ENCODE data around the gene ABCA7.

ABCA7 gene, protein sequence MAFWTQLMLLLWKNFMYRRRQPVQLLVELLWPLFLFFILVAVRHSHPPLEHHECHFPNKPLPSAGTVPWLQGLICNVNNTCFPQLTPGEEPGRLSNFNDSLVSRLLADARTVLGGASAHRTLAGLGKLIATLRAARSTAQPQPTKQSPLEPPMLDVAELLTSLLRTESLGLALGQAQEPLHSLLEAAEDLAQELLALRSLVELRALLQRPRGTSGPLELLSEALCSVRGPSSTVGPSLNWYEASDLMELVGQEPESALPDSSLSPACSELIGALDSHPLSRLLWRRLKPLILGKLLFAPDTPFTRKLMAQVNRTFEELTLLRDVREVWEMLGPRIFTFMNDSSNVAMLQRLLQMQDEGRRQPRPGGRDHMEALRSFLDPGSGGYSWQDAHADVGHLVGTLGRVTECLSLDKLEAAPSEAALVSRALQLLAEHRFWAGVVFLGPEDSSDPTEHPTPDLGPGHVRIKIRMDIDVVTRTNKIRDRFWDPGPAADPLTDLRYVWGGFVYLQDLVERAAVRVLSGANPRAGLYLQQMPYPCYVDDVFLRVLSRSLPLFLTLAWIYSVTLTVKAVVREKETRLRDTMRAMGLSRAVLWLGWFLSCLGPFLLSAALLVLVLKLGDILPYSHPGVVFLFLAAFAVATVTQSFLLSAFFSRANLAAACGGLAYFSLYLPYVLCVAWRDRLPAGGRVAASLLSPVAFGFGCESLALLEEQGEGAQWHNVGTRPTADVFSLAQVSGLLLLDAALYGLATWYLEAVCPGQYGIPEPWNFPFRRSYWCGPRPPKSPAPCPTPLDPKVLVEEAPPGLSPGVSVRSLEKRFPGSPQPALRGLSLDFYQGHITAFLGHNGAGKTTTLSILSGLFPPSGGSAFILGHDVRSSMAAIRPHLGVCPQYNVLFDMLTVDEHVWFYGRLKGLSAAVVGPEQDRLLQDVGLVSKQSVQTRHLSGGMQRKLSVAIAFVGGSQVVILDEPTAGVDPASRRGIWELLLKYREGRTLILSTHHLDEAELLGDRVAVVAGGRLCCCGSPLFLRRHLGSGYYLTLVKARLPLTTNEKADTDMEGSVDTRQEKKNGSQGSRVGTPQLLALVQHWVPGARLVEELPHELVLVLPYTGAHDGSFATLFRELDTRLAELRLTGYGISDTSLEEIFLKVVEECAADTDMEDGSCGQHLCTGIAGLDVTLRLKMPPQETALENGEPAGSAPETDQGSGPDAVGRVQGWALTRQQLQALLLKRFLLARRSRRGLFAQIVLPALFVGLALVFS (N-terminal part only)

DNA sequence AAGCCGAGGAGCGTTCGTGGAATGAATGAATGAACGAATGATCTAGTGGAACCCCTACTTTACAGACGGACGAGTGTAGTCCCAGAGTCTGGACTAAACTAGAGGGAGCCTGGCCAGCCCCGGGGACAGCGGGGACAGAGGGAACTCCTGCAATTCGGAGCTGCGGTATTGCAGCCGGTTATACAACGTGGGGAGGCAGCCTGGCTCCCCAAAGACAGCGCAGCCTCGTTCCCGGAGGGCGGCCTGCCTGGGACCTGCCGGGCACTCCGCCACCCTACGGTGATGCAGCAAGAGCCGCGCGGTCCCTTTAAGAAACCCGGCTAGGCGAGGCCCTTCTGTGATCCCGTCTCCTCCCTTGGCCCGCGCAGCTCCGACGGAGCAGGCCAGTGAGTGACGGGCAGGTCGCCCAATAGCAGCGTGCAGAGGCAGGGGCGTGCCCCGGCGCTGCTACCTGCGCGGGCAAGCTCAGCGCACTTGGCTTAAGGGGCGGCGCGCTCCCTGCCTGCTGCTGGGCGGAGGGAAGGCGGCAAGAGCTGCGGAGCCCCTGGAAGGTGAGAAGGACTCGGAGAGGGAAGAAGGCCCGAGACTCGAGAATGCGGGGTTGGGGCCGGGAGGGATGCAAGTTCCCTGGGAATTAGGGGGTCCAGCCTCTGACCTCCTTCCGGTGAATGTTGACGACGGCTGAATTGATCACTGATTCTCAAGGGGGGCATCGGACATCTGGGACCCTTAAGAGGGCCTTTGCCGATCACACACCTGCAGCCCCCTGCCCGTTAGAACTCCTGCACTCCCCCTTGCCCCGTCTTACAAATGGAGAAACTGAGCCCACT is at the start of gene ABCA7:
Gene ABCA7 (plus strand): TSS at position 462 of the 830 bp plus-strand sequence. CDS start 1,255 bp downstream, outside the sequence.
- DNase-seq = peak; percentile 74

DNA sequence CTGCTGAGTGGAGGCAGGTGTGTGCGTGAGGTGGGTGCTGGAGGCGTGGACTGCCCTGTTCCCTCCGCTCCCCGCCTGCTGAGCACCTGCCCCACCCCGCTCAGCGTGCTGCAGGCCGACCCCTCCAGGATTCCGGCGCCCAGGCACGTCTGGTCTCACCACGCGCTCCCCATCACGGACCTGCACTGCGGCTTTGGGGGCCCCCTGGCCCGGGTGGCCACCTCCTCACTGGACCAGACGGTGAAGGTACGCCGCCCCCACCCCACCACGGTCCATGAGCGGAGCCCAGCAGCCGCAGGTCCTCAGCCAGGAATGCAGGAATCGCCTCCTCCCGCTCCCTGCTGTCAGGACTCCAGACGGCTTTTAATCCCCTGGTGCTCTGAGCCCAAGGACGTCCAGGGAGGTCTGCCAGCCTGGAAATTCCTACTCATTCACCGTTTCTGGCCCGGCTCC is 49.8 kb upstream of the ABCA7 start:
- DNase-seq = no peak

DNA sequence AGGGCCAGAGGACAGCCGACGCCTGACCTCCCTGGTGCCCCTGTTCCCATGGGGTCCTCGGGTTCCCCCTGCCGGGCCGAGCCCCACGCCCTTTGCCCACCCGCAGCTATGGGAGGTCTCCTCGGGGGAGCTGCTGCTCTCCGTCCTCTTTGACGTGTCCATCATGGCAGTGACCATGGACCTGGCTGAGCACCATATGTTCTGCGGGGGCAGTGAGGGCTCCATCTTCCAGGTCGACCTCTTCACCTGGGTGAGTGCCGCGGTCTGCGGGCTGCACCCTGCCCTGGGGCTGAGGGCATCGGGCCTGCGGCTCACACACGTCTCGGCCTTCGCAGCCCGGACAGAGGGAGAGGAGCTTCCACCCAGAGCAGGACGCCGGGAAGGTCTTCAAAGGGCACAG is 49.2 kb upstream of the ABCA7 start:
- DNase-seq = no peak

DNA sequence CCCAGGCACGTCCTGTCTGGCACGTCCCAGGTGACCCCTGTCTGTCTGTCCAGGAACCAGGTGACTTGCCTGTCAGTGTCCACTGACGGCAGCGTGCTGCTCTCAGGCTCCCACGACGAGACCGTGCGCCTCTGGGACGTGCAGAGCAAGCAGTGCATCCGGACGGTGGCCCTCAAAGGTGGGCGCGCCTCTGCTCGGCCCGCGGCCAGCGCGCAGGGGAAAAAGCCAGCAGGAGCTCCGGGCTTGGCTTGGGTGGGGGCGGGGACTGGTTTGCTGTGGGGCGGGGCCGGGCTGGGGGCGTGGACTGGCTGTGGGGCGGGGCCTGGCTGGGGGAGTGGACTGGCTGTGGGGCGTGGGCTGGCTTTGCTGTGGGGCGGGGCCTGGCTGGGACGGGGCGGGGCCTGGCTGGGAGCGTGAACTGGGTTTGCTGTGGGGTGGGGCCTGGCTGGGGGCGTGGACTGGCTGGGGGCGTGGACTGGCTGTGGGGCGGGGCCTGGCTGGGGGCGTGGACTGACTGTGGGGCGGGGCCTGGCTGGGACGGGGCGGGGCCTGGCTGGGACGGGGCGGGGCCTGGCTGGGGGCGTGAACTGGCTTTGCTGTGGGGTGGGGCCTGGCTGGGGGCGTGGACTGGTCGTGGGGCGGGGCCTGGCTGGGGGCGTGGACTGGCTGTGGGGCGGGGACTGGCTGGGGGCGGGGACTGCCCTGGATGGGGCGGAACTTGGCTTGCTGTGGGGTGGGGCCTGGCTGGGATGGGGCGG is 48.6 kb upstream of the ABCA7 start:
- DNase-seq = no peak

DNA sequence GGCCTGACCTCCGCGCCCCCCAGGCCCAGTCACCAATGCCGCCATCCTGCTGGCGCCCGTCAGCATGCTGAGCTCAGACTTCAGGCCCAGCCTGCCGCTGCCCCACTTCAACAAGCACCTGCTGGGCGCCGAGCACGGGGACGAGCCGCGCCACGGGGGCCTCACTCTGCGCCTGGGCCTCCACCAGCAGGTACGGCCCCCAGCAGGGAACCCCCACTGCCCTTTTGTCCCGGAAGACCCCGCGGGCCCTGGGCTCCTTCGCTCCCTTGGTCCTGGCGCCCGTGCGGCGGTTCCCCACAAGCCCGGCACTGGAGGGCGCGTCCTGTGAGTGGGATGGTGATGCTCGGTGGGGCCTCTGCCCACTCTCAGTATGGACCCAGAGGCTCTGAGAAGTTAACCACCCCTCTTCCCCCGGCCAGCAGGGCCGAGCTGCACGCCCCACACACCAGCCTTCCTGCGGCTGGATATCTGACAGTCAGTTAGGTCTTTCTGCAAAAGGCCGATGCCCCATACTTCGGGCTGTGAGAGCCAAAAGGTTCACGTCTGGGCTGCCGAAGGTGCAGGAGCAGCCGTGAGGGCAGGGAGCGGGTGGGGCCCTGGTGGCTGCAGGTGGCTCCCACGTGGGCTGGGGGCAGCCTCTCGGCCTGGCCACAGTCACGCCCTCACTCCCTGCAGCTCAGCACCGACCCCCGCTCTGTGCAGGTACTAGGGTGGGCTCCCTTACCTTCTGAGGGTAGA is 47.8 kb upstream of the ABCA7 start:
- no peak for DNase-seq

DNA sequence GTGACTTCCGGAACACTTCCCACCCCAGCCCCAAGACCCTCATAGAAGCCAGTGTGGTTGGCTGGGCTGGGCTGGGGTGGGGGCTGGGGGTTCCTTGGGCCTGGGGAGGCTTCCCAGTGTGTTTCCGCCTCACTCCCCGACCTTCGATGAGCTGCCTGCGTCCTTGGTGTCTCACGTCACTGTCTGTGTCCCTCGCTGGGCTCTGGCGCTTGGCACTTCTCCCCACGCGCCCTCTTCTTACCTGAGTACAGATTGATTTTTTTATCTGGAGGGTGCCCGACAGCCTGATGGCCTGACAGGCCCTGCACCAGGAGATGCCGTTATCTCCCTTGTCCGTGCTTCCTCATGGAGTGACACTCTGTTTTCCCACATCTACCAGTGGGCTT is 47.2 kb upstream of the ABCA7 start:
- DNase-seq = no peak

DNA sequence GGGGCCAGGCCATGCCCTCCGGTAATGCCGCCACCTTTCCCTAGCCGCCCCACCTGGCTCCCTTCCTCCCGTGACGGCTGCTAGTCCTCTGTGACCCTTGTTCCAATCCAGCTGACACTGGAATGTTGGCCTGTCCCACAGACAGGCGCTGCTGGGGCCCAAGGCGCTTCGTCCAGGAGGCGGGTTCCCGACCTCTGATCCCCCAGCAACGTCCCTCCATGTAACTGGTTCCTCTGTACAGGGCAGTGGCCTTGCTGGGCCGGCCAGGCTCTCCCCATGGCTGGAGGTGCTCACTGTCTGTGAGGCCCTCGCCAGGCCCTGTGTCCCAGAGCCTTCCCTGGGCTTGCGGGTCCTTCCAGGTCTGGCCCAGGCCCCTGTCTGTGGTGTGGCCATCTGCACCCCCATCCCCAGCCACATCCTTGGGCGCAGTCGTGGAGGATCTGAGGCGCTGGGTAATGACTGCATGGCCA is 46.5 kb upstream of the ABCA7 start:
- DNase-seq = no peak

DNA sequence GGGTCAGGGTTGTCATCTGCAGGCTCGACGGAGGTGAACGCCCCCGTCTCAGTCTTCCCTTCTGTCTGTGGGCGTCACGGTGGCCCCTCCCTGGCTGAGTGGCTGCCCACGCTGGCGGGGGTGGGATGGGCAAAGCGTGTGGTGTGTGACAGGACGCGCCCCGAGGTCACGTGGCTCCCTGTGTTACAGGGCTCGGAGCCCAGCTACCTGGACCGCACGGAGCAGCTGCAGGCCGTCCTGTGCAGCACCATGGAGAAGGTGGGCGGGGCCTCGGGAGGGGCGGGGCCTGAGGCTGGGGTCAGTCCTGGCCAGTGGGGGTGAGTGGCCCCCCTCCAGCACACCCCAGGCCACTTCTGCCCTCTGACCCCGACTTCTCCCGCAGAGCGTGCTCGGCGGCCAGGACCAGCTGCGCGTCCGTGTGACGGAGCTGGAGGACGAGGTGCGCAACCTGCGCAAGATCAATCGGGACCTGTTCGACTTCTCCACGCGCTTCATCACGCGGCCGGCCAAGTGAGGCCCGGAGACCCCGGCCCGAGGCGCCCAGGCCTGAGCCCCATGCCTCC is 46.0 kb upstream of the ABCA7 start:
- no peak for DNase-seq

DNA sequence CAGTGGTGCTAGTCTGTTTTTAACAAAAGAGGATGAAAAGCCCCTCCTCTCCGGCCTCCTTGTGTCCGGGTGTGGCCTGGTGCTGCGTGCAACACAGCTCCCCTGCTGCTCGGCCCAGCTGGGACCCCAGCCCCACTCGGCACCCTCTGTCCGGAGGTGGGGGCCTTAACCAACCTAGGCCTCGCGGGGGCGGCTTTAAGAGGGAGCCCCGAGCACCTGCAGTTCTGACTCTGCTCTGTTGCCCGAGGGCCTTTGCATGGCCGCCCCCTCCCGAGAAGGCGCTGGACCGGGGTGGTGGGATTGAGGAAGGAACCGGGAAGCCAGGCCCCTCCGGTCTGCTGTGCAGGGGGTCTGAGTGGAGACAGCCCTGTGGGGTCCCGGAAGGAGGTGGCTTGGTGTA is 45.4 kb upstream of the ABCA7 start:
- no peak for DNase-seq

DNA sequence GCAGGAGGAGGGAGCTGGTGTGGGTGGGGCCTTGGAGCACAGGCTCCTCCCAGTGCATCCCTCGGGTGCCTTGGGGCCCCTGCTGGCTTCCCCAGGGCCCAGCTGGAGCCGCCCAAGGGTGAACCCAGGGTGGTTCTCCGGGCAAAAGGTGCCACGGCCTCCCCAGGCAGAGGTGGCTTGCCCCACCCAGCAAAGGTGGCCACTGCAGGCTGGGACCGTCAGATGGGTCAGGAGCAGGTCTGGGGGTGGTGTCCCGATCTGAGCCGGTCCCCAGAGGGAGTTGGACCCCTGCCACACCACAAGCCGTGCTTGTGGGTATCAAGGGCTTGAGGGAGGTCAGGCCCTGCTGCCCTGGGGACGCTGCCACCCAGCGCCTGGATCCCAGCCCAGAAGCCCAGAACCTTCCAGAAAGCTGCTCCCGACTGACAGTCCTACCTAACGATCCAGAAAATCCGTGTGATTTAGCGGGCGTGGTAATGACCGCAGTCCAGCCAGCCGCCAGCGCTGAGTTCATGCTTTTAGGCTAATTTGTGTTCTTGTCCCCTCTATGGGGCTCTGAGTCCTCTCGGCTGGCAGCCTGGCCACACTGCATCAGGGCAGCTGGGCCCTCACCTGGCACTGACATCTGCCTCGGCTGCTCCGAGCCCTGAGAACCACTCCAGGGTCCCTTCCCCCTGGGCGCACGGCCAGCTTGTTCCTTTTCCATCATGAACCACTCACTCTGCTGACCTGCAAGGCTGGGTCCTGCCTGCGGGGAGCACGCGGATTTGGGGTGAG is 44.7 kb upstream of the ABCA7 start:
- no peak for DNase-seq

DNA sequence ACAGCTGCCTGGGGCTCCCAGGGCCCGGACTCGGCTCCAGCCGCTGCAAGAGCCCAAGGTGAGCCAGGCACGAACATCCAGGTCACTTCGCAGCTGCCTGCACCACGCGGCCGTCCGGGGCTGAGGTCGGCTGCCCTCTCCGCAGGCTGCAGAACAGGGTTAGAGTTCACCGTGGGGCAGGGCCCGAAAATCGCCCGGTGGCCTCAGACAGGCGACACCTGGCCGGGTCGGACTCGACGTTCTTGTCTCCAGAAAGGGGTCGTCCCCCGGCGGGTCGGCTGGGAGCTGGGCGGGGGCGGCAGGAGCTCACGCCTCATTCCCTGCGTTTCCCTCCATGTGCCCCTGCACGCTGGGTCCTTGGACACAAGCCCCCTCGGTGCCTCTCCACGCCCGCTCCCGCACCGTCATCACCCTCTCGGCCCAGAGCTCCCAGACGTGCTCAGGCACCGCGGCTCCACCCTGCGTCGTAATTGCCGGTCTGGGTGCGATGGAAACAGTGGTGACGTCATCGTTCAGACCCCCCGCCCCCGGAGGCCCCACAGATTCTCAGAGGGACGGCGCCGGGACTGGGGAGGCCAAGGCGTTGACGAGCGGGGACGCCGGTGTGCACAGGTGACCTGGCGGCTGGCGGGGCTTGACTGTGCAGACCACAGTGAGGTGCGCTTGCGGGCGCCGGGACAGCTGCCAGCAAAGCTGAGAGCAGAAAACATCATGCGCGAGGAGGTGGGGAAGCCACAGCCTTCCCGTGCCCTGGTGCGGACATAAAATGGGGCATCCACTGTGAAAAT is 43.7 kb upstream of the ABCA7 start:
- DNase-seq = no peak

DNA sequence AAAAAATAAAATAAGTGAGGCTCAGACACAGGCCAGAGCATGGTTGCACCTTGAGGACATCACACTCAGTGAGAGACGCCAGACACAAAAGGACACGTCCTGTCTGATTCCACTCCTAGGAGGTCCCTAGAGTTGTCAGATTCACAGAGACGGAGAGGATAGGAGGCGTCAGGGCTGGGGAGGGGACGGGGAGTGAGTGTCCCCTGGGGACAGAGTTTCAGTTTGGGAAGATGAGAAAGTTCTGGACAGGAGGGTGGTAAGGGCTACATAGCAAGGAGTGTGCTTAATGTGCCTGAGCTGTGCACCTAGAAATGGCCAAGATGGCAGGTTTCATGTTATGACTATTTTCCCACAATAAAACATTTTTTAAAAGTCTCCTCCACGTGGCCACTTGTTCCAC is 41.8 kb upstream of the ABCA7 start:
- DNase-seq = no peak

DNA sequence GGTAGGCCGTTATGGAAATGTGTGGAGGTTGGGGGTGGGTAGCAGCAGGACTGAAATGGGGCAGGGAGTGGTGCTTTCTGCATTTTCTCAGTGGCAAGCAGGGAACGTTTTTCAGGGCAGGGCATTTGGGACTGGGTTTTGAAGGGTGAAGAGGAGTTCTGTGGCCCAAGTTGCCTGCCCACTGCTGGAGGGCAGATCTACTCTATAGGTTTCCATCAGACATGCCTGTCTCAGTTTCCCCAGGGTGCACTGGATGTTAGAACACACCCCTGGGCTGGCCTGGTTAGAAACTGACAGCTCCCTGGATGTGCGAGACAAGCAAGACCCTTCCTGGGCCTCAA is 40.6 kb upstream of the ABCA7 start:
- DNase-seq = no peak

DNA sequence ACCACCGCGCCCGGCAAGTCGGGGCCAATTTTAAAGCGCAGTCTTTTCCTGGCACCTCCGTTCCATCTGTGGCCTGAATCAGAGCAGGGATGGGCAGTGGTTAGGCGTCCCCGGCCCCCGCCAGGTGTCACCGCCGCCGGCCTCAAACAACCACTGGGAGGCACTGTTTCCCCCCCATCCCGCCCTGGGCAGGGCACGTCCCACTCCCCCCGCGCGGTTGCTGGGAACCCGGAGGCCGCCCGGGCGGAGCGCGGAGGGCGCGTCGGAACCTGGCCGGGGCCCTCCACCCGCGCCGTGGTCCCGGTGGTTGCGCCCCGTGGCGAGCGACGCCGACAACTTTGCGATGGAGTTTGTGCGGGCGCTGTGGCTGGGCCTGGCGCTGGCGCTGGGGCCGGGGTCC is 39.8 kb upstream of the ABCA7 start, which contains the start of gene GRIN3B:
Gene GRIN3B (plus strand): TSS at position 325 of the 400 bp plus-strand sequence. CDS start 19 bp downstream, at position 344.
- no peak for DNase-seq

DNA sequence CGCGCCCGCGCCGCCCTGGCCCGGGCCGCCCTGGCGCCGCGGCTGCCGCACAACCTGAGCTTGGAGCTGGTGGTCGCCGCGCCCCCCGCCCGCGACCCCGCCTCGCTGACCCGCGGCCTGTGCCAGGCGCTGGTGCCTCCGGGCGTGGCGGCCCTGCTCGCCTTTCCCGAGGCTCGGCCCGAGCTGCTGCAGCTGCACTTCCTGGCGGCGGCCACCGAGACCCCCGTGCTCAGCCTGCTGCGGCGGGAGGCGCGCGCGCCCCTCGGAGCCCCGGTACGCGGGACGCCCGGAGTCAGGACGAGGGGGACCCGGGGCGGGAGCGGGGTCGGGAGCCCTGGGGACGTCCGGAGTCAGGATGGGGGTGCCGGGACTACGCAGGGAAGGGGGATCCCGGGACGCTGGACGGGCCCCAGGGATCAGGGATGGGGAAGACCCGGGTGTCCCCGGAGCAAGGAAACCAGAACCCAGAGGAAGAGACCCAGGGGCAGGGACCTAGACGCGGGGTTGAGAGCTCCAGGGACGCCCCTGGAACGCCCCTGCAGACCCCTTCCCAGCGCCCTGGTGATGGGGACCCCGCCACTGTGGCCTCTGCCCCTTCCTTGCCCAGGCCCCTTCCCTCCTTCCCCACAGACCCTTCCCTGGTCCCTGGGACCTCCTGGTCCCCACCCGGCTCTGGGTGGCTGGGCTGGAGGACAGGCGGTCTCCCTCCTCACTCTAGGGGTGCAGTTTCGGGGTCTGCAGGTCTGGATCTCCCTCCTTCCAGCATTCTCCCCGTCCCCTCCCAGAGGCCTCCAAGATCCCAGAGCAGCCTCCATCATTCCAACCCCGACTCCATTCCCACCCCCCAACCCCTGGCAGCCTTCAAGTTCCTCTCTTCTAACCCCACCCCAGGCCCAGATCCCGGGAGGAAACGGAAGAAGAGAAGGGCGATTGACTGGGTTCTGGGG is 39.0 kb upstream of the ABCA7 start:
- no peak for DNase-seq

DNA sequence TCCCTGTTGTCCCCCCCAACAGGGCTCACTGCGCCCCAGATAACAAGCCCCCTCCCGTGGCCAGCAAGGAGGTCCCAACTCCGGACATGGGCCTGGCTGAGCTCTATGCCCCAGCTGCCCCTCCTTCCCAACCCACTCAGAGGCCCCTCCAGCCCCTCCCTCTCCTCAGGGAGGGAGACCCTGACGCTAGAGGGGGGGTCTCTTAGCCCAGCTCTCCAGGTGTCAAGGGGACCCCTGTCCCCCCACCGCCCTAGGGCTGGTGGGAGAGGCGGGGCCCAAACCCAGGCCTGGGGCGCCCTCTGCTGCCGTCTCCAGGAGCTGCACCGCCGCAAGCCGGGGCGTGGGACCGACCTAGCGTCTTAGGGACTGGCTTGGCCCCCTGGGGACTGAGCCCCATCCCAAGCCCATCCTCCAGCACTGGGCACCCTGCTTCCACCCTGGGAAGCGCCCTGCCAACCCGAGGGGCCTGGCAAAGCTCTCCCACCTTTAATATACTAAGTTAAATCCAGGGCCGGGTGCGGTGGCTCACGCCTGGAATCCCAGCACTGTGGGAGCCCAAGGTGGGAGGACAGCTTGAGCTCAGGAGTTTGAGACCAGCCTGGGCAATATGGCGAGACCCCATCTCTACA is 38.3 kb upstream of the ABCA7 start:
- DNase-seq = no peak

DNA sequence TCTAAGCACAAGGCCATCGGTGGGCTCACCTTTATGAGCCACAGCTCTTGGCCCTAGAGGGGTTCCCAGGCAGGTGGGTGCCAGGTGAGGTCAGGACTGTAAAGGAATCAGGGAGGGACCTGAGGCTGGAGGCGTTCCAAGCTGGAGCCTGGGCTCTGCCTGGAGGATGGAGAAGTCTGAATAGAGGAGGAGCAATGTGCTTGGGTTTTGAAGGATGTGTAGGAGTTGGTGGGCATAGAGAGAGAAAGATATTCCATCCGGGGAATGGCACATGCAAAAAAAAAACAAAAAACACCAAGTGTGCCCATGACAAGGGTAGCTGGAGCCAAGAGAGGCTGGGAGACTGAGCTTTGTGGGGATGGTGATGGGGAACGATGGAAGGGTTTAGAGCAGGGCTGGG is 37.3 kb upstream of the ABCA7 start:
- no peak for DNase-seq
